H9 (cell line): ENCODE measurements around the gene EXOC2. TPM values are rescaled to one million over a fixed set of nuclear protein-coding genes. Genes with fewer than 3 reads are reported as not detected.

Source experiments
- DNase-seq: peaks from one replicate; pipeline ENCODE4 v3.0.0-alpha.2; 2017
- H2AFZ ChIP-seq: one replicate; pipeline ENCODE4 v1.6.1; 2013; ENCODE audit warnings: mild to moderate bottlenecking, low read length, control low read depth, moderate library complexity
- H2AK5ac ChIP-seq: 2 replicates; pipeline ENCODE4 v1.6.1; 2013; ENCODE audit warnings: low read length, control low read depth, mixed read lengths; ENCODE audit not compliant: insufficient read length
- H2BK120ac ChIP-seq: one replicate; pipeline ENCODE4 v1.6.1; 2013; ENCODE audit warnings: low read depth, mild to moderate bottlenecking, low read length, control low read depth, inconsistent platforms; ENCODE audit not compliant: poor library complexity, severe bottlenecking
- H2BK12ac ChIP-seq: 2 replicates; pipeline ENCODE4 v1.6.1; 2013; ENCODE audit warnings: low read length, control low read depth, mixed read lengths, low read depth; ENCODE audit not compliant: insufficient read length
- H2BK15ac ChIP-seq: 2 replicates; pipeline ENCODE4 v1.6.1; 2013; ENCODE audit warnings: low read depth, low read length, control low read depth
- H2BK20ac ChIP-seq: one replicate; pipeline ENCODE4 v1.6.1; 2013; ENCODE audit warnings: low read depth, mild to moderate bottlenecking, low read length, control low read depth, inconsistent platforms; ENCODE audit not compliant: poor library complexity, severe bottlenecking
- H2BK5ac ChIP-seq: 2 replicates; pipeline ENCODE4 v1.6.1; 2013; ENCODE audit warnings: low read length, control low read depth, mixed read lengths; ENCODE audit not compliant: insufficient read length
- H3K14ac ChIP-seq: 2 replicates; pipeline ENCODE4 v1.6.1; 2013; ENCODE audit warnings: low read length, control low read depth; ENCODE audit not compliant: insufficient read depth
- H3K18ac ChIP-seq: 2 replicates; pipeline ENCODE4 v1.6.1; 2013; ENCODE audit warnings: low read depth, mild to moderate bottlenecking, mixed read lengths, low read length, control low read depth; ENCODE audit not compliant: insufficient read length
- H3K23ac ChIP-seq: 2 replicates; pipeline ENCODE4 v1.6.1; 2013; ENCODE audit warnings: low read length, control low read depth, mixed read lengths, low read depth; ENCODE audit not compliant: insufficient read length
- H3K23me2 ChIP-seq: 2 replicates; pipeline ENCODE4 v1.6.1; 2013; ENCODE audit warnings: low read depth, mild to moderate bottlenecking, mixed read lengths, low read length, control low read depth; ENCODE audit not compliant: insufficient read length, poor library complexity, severe bottlenecking
- H3K27ac ChIP-seq: 2 replicates; pipeline ENCODE4 v1.5.1; 2013; ENCODE audit warnings: low read length, control low read depth, mixed read lengths, low read depth; ENCODE audit not compliant: insufficient read length
- H3K27me3 ChIP-seq: 2 replicates; pipeline ENCODE4 v1.6.1; 2013; ENCODE audit warnings: low read length, control low read depth, inconsistent platforms; ENCODE audit not compliant: insufficient read depth
- H3K4ac ChIP-seq: 2 replicates; pipeline ENCODE4 v1.6.1; 2013; ENCODE audit warnings: low read depth, mild to moderate bottlenecking, control low read depth, inconsistent platforms, low read length, moderate library complexity
- H3K4me1 ChIP-seq: 2 replicates; pipeline ENCODE4 v1.6.1; 2013; ENCODE audit warnings: low read length, control low read depth, inconsistent platforms; ENCODE audit not compliant: insufficient read depth
- H3K4me2 ChIP-seq: 2 replicates; pipeline ENCODE4 v1.6.1; 2013; ENCODE audit warnings: low read length, control low read depth, mixed read lengths; ENCODE audit not compliant: insufficient read length, insufficient read depth
- H3K56ac ChIP-seq: 2 replicates; pipeline ENCODE4 v1.6.1; 2013; ENCODE audit warnings: low read depth, mild to moderate bottlenecking, mixed read lengths, low read length, control low read depth; ENCODE audit not compliant: insufficient read length
- H3K79me1 ChIP-seq: 2 replicates; pipeline ENCODE4 v1.6.1; 2013; ENCODE audit warnings: low read depth, mild to moderate bottlenecking, moderate library complexity, low read length, control low read depth, inconsistent platforms; ENCODE audit not compliant: insufficient read depth, poor library complexity, severe bottlenecking
- H3K79me2 ChIP-seq: 2 replicates; pipeline ENCODE4 v1.6.1; 2013; ENCODE audit warnings: low read length, control low read depth, inconsistent platforms; ENCODE audit not compliant: insufficient read depth
- H3K9ac ChIP-seq: 2 replicates; pipeline ENCODE4 v1.6.1; 2013; ENCODE audit warnings: low read length, control low read depth, mixed read lengths; ENCODE audit not compliant: insufficient read length; ENCODE audit errors: extremely low read depth
- H3K9me3 ChIP-seq: one replicate; pipeline ENCODE4 v1.6.1; 2013; ENCODE audit warnings: low read depth, low read length, inconsistent platforms; ENCODE audit not compliant: control insufficient read depth
- H3T11ph ChIP-seq: one replicate; pipeline ENCODE4 v1.6.1; 2013; ENCODE audit warnings: mild to moderate bottlenecking, low read length, control low read depth, inconsistent platforms
- H4K20me1 ChIP-seq: one replicate; pipeline ENCODE4 v1.6.1; 2013; ENCODE audit not compliant: control insufficient read depth, insufficient read length, insufficient read depth
- H4K5ac ChIP-seq: 2 replicates; pipeline ENCODE4 v1.6.1; 2013; ENCODE audit warnings: low read depth, mild to moderate bottlenecking, mixed read lengths, low read length, control low read depth; ENCODE audit not compliant: insufficient read length
- H4K8ac ChIP-seq: replicated peaks from 2 replicates; pipeline ENCODE4 v1.6.1; 2013; ENCODE audit warnings: low read length, control low read depth, mixed read lengths, low read depth; ENCODE audit not compliant: insufficient read length
- H4K91ac ChIP-seq: 2 replicates; pipeline ENCODE4 v1.6.1; 2013; ENCODE audit warnings: low read depth, mild to moderate bottlenecking, moderate library complexity, mixed read lengths, low read length, control low read depth; ENCODE audit not compliant: insufficient read length
- H3K27ac Mint-ChIP-seq, 3 experiments: 2 replicates in 2 of 3; 3 replicates in 1 of 3; pipeline ENCODE4 v1.8.0; 2020 to 2021; ENCODE audit warnings: mixed read lengths in 3 of 3, mild to moderate bottlenecking in 1 of 3, moderate library complexity in 1 of 3
- H3K27me3 Mint-ChIP-seq: 2 replicates; pipeline ENCODE4 v1.8.0; 2021; ENCODE audit warnings: low read depth, mild to moderate bottlenecking, moderate library complexity, mixed read lengths
- H3K36me3 Mint-ChIP-seq, 3 experiments: 2 replicates in 2 of 3; 3 replicates in 1 of 3; pipeline ENCODE4 v1.8.0; 2020 to 2021; ENCODE audit warnings: low read depth in 3 of 3, mixed read lengths in 3 of 3; ENCODE audit not compliant: insufficient read depth in 1 of 3
- H3K4me1 Mint-ChIP-seq, 2 experiments: 2 replicates each; pipeline ENCODE4 v1.8.0; 2020; ENCODE audit warnings: mixed read lengths in 2 of 2
- H3K4me3 Mint-ChIP-seq, 2 experiments: 2 replicates in 1 of 2; 3 replicates in 1 of 2; pipeline ENCODE4 v1.8.0; 2020 to 2021; ENCODE audit warnings: mild to moderate bottlenecking in 2 of 2, mixed read lengths in 2 of 2, moderate library complexity in 1 of 2
- H3K9me3 Mint-ChIP-seq, 2 experiments: 2 replicates in 1 of 2; 3 replicates in 1 of 2; pipeline ENCODE4 v1.8.0; 2020; ENCODE audit warnings: mild to moderate bottlenecking in 2 of 2, mixed read lengths in 2 of 2, moderate library complexity in 1 of 2
- CTCF ChIP-seq: fragments of 200-600 bp; sonication (generic); conservative IDR thresholded peaks from 3 replicates; pipeline ENCODE4 v1.8.0; 2021; ENCODE audit warnings: antibody characterized with exemption, mild to moderate bottlenecking
- whole genome bisulfite sequencing: extraction: QIAGEN DNeasy Blood & Tissue Kit; methylation state at CpG from one replicate; pipeline ENCODE4 v1.1.7; 2013; ENCODE audit warnings: missing lambda C conversion rate, low lambda C conversion rate, mixed read lengths; ENCODE audit not compliant: insufficient read length; ENCODE audit errors: extremely low coverage; 5-methylcytosine and 5-hydroxymethylcytosine counted together
- total RNA-seq: library from RNA; stranded (reverse); gene quantifications from 2 replicates; pipeline ENCODE4 v1.2.1, GENCODE V29; 2021

The EXOC2 gene
- total RNA-seq, 1 experiment from 2014 or later: 29.9 TPM

DNA sequence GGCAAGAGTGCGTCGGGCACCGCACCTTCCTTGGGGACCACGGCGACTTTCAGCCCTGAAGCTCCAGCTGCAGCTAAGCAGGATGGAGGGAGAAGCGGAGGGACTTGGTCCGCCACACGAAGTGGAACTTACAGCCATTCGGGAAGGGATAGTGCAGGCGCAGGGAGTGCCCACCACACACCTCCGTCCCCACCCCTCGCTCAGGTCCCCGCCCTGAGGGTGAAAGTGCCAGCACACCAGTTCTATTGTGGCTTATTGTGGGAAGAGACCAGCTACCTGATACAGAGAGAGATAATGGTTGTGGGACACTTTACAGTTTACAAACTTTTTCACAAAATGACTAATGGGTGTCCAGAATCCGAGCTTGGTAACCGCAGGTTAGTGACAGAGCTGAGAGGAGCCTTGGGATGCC, 225.3 kb downstream of the EXOC2 start:
- Histone ChIP-seq H3K4ac (no peak overlapping the region), H2BK120ac (no peak overlapping the region), H3K4me1 (no peaks in the 10 kb centered on the region), H4K8ac (no peak overlapping the region), H2BK15ac (no peak overlapping the region), H3K18ac (no peak overlapping the region), H3K9ac (no peak overlapping the region), H3K27ac (no peak overlapping the region), H4K5ac (no peak overlapping the region), H4K20me1 (no peaks in the 10 kb centered on the region), H3T11ph (no peak overlapping the region), H2AK5ac (no peak overlapping the region), H3K9me3 (no peaks in the 10 kb centered on the region), H3K14ac (no peak overlapping the region), H4K91ac (no peak overlapping the region), H3K23ac (no peak overlapping the region), H2BK5ac (no peak overlapping the region), H3K27me3 (no peaks in the 10 kb centered on the region), H2AFZ (no peak overlapping the region), H3K23me2 (no peaks in the 10 kb centered on the region), H2BK20ac (no peak overlapping the region), H3K4me2 (no peak overlapping the region), H3K56ac (no peak overlapping the region), H2BK12ac (no peak overlapping the region), H3K79me2 (no peaks in the 10 kb centered on the region), H3K79me1 (no peaks in the 10 kb centered on the region)
- peaks cover 3 to 11% of the 10 kb centered on the region in 2 experiments; a peak in 2 of 5 replicates for H3K9me3 Mint-ChIP-seq
- H3K36me3 Mint-ChIP-seq: peaks cover 0 to 5% (median 0%) of the 10 kb centered on the region in 3 experiments; a peak in 1 of 7 replicates
- no peak for DNase-seq
- no peaks in the 10 kb centered on the region for H3K4me1 Mint-ChIP-seq
- WGBS: no CpG with 5 or more reads among the region's 15 CpGs
- TF ChIP-seq CTCF: no peak
- H3K4me3 Mint-ChIP-seq: no peak overlapping the region
- H3K27me3 Mint-ChIP-seq: peaks cover 17% of the 10 kb centered on the region
- H3K27ac Mint-ChIP-seq: no peak overlapping the region
